Activated CD8-positive, alpha-beta T cell treated with anti-CD3 and anti-CD28 coated beads for 36 hours (primary cell): ENCODE measurements around the gene MAPK4. TPM values are rescaled to one million over a fixed set of nuclear protein-coding genes. Genes with fewer than 3 reads are reported as not detected.

Experiments
- ATAC-seq: fragments of 200-7000 bp; cut with Tn5 transposase; one replicate; pipeline ENCODE4 v1.10.0; 2021; ENCODE audit warnings: mild to moderate bottlenecking, moderate library complexity
- CTCF ChIA-PET: fragments of 350-600 bp; sonication (Branson Sonifier 250); formaldehyde crosslinking; loops from one replicate; lab custom pipeline; 2021; ENCODE audit warnings: antibody characterized with exemption; lab: Charles Lee
- POLR2A ChIA-PET: fragments of 350-600 bp; sonication (Branson Sonifier 250); formaldehyde crosslinking; loops from one replicate; lab custom pipeline; 2021; ENCODE audit warnings: antibody characterized with exemption; lab: Charles Lee
- DNase-seq: peaks from one replicate; pipeline ENCODE4 v3.0.0-alpha.2; 2020
- H3K27ac Mint-ChIP-seq: one replicate; pipeline ENCODE4 v1.8.0; 2021; ENCODE audit warnings: mild to moderate bottlenecking, mixed read lengths
- H3K27me3 Mint-ChIP-seq: one replicate; pipeline ENCODE4 v1.8.0; 2021; ENCODE audit warnings: mixed read lengths
- H3K36me3 Mint-ChIP-seq: one replicate; pipeline ENCODE4 v1.8.0; 2021; ENCODE audit warnings: low read depth, mixed read lengths
- H3K4me1 Mint-ChIP-seq: one replicate; pipeline ENCODE4 v1.8.0; 2021; ENCODE audit warnings: low read depth, mixed read lengths
- H3K4me3 Mint-ChIP-seq: one replicate; pipeline ENCODE4 v1.8.0; 2021; ENCODE audit warnings: mild to moderate bottlenecking, moderate library complexity, mixed read lengths
- H3K9me3 Mint-ChIP-seq: one replicate; pipeline ENCODE4 v1.8.0; 2021; ENCODE audit warnings: mixed read lengths
- intact Hi-C: fragments of 100-400 bp; cut with micrococcal nuclease; formaldehyde crosslinking; loops from one replicate; pipeline ENCODE4 v1.10.0; 2022
- total RNA-seq, 2 experiments: library from RNA; stranded (reverse); gene quantifications; one replicate each; pipeline ENCODE4 v1.2.3, GENCODE V29; 2021
- TF ChIP-seq, protein P1 (sequence below): fragments of 200-600 bp; IDR thresholded peaks from one replicate; pipeline ENCODE4 v1.8.0; 2022; ENCODE audit warnings: antibody characterized with exemption, mild to moderate bottlenecking

The MAPK4 gene
- total RNA-seq, 2 experiments from 2014 or later: not detected

DNA sequence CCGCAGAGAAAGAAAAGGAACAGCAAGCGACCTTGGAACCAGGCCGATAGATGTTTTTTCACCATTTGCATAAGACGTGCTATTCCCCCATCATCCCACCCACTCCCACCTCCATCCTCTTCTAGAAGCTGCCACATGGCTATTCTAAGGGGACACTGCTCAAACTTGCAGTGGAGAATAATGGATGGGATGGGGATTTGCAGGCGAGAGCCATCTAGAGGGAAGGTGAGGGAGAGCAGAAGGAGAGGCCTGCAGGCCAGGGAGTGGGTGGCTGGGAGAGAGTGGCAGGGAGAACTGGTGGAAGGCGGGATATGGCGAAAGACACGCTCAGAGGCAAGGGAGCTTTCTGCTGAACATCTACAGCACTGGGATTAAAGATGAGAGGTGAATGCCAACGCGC is 84.9 kb downstream of the MAPK4 start:
- CTCF ChIA-PET: no interaction called here
- intact Hi-C loops: no loop called here
- Mint-ChIP-seq H3K4me1 (no peaks in the 10 kb centered on the region), H3K36me3 (no peaks in the 10 kb centered on the region), H3K27ac (no peak overlapping the region), H3K27me3 (no peaks in the 10 kb centered on the region), H3K9me3 (no peaks in the 10 kb centered on the region), H3K4me3 (no peak overlapping the region)
- DNase-seq: no peak
- POLR2A ChIA-PET: no interaction called here
- TF ChIP-seq, protein P1, sequence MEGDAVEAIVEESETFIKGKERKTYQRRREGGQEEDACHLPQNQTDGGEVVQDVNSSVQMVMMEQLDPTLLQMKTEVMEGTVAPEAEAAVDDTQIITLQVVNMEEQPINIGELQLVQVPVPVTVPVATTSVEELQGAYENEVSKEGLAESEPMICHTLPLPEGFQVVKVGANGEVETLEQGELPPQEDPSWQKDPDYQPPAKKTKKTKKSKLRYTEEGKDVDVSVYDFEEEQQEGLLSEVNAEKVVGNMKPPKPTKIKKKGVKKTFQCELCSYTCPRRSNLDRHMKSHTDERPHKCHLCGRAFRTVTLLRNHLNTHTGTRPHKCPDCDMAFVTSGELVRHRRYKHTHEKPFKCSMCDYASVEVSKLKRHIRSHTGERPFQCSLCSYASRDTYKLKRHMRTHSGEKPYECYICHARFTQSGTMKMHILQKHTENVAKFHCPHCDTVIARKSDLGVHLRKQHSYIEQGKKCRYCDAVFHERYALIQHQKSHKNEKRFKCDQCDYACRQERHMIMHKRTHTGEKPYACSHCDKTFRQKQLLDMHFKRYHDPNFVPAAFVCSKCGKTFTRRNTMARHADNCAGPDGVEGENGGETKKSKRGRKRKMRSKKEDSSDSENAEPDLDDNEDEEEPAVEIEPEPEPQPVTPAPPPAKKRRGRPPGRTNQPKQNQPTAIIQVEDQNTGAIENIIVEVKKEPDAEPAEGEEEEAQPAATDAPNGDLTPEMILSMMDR: no peak
- no peak for ATAC-seq

- ChIA-PET POLR2A (no interaction called here), CTCF (no interaction called here)
- Mint-ChIP-seq H3K27me3 (no peaks in the 10 kb centered on the region), H3K27ac (no peak overlapping the region), H3K4me1 (no peaks in the 10 kb centered on the region), H3K9me3 (no peaks in the 10 kb centered on the region), H3K36me3 (no peaks in the 10 kb centered on the region), H3K4me3 (no peak overlapping the region)
- TF ChIP-seq, protein P1: no peak
- ATAC-seq: no peak
- no peak for DNase-seq
- intact Hi-C loops: no loop called here
Measured at GRCh38 chr18:50647237-50647636, 87.3 kb downstream of the MAPK4 start.

DNA sequence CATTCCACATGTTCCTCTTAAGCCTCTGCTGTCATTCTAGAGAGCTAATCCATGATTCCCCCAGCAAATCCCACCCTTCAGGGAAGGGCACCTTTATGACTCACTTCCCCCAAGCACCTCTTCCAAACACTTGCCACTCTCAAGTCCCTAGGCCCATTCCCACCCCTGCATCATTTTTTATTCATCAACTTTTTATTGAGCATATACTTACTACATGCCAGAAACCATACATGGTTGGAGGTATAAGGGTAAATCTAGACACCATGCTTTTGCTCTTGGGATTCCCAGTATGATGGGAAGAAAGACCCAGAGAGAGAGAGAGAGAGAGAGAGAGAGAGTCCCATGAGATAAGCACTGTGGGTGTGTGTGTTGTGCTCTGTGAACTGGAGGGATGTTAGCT is 87.9 kb downstream of the MAPK4 start:
- no peak for DNase-seq
- Mint-ChIP-seq H3K36me3 (no peaks in the 10 kb centered on the region), H3K4me1 (no peaks in the 10 kb centered on the region), H3K9me3 (no peaks in the 10 kb centered on the region), H3K4me3 (no peak overlapping the region), H3K27me3 (no peaks in the 10 kb centered on the region), H3K27ac (no peak overlapping the region)
- TF ChIP-seq, protein P1: no peak
- CTCF ChIA-PET: no interaction called here
- intact Hi-C loops: no loop called here
- POLR2A ChIA-PET: no interaction called here
- ATAC-seq: no peak

DNA sequence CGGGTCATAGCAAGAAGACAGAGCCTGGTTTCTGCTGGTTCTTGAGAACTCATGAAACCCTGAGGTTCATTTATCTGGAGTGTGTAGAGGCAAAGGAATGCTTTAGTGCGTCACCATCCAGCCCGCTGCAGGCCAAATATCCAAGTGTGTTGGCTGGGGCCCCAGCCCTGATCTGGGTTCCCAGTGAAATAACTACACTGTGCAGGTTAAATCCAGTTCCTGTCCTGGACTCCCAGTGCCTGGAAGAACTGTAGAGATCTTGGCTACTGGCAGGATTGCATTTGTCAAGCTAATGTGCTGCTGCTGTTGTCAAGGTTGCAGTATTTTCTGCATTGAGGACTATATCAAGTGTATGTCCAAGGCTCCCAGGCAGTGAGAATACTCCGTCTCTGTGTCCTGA is 89.9 kb downstream of the MAPK4 start:
- no peak overlapping the region for H3K4me3 Mint-ChIP-seq
- intact Hi-C loops: no loop called here
- no peaks in the 10 kb centered on the region for H3K27me3 Mint-ChIP-seq
- ATAC-seq (no peak), DNase-seq (no peak)
- no peaks in the 10 kb centered on the region for H3K36me3 Mint-ChIP-seq
- no peak overlapping the region for H3K27ac Mint-ChIP-seq
- ChIA-PET POLR2A (no interaction called here), CTCF (interaction anchor here (0.7 kb wide), 1 partner anchor 79 kb away, joined by 3 read pairs; no protein-coding TSS in a partner anchor)
- TF ChIP-seq, protein P1: no peak
- no peaks in the 10 kb centered on the region for H3K9me3 Mint-ChIP-seq
- no peaks in the 10 kb centered on the region for H3K4me1 Mint-ChIP-seq

- H3K27ac Mint-ChIP-seq: no peak overlapping the region
- CTCF ChIA-PET: no interaction called here
- no peak overlapping the region for H3K4me3 Mint-ChIP-seq
- DNase-seq (no peak), ATAC-seq (no peak)
- POLR2A ChIA-PET: no interaction called here
- H3K36me3 Mint-ChIP-seq: no peaks in the 10 kb centered on the region
- intact Hi-C loops: no loop called here
- H3K27me3 Mint-ChIP-seq: no peaks in the 10 kb centered on the region
- TF ChIP-seq, protein P1: no peak
- H3K4me1 Mint-ChIP-seq: no peaks in the 10 kb centered on the region
- no peaks in the 10 kb centered on the region for H3K9me3 Mint-ChIP-seq
Measured at GRCh38 chr18:50651334-50651733, 91.4 kb downstream of the MAPK4 start.
